Left lung (tissue), 14 donors: Measurements from ENCODE around the gene LETM1. TPM values are rescaled to one million over a fixed set of nuclear protein-coding genes. Genes with fewer than 3 reads are reported as not detected.

Experiments used
- ATAC-seq: fragments of 200-7000 bp; cut with Tn5 transposase; one replicate; pipeline ENCODE4 v1.9.1; 2020; ENCODE audit warnings: moderate library complexity
- DNase-seq, 4 donors: peaks; one replicate each; pipeline ENCODE4 v3.0.0-alpha.2; 2013 to 2020
- H3K27ac ChIP-seq, 2 donors: fragments of 200-600 bp; sonication (generic) in 1 of 2; one replicate each; pipeline versions ENCODE4 v1.5.0 to v1.8.0; 2020 to 2021
- H3K27me3 ChIP-seq, 2 donors: fragments of 200-600 bp; sonication (generic) in 1 of 2; one replicate each; pipeline versions ENCODE4 v1.5.0 to v1.8.0; 2020 to 2021
- H3K36me3 ChIP-seq, 2 donors: fragments of 200-600 bp; sonication (generic) in 1 of 2; one replicate each; pipeline versions ENCODE4 v1.5.0 to v1.8.0; 2020 to 2021
- H3K4me1 ChIP-seq, 2 donors: fragments of 200-600 bp; one replicate each; pipeline ENCODE4 v1.8.0; 2021
- H3K4me3 ChIP-seq, 2 donors: fragments of 200-600 bp; sonication (generic) in 1 of 2; one replicate each; pipeline versions ENCODE4 v1.5.0 to v1.8.0; 2020 to 2021; ENCODE audit warnings: mild to moderate bottlenecking in 1 of 2
- H3K9me3 ChIP-seq, 2 donors: fragments of 200-600 bp; sonication (generic) in 1 of 2; one replicate each; pipeline versions ENCODE4 v1.5.0 to v1.8.0; 2020 to 2021
- CTCF ChIP-seq, 2 donors: fragments of 200-600 bp; sonication (generic) in 1 of 2; IDR thresholded peaks; one replicate each; pipeline versions ENCODE4 v1.5.0 to v1.8.0; 2021; ENCODE audit warnings: antibody characterized with exemption in 2 of 2
- intact Hi-C, 2 donors: fragments of 100-400 bp; cut with DNase I; formaldehyde crosslinking; loops; one replicate each; pipeline versions ENCODE4 v1.11.2 to v1.14.2; 2022
- long read RNA-seq, 12 donors: library from polyadenylated mRNA in 2 of 12; unstranded in 2 of 12; transcript quantifications; one replicate each; pipeline ENCODE4 v2.0.0 and lab custom pipeline, GENCODE V29; 2019 to 2026
- polyA plus RNA-seq, 6 donors: library from polyadenylated mRNA; unstranded; fragments of 120-200 nt; gene quantifications; one replicate each; pipeline ENCODE4 v1.2.1, GENCODE V29; 2013; ENCODE audit not compliant: insufficient read length in 6 of 6
- total RNA-seq, 2 donors: library from RNA; stranded (reverse); fragmentation: NEBNext Ultra II Directional; extraction: Animal tissue kit (Norgen Biotek cat#: 25700); gene quantifications; one replicate each; pipeline ENCODE4 v1.2.1, GENCODE V29; 2021
- donor health status: DM: no; HTN: yes; CAD: no.
- donor health status: DM: no; HTN: no; CAD: no.

The LETM1 gene
- total RNA-seq (10 to 100 TPM; 40.8 to 52.3 TPM), polyA plus RNA-seq (10 to 100 TPM; 17.9 to 27.9 (median 20.4) TPM)
- long read RNA-seq, donor 1, full-length matches to known transcripts = 3 of 26 reads
- long read RNA-seq, donor 1, partial matches to known transcripts = 23 of 26 reads
- long read RNA-seq, donor 1, other reads (novel, unspliced or antisense) = 0 of 26 reads
- long read RNA-seq, donor 2, full-length matches to known transcripts = 4 of 4 reads
- long read RNA-seq, donor 2, partial matches to known transcripts = 0 of 4 reads
- long read RNA-seq, donor 2, other reads (novel, unspliced or antisense) = 0 of 4 reads
- long read RNA-seq, donor 3, full-length matches to known transcripts = 1 of 1 reads
- long read RNA-seq, donor 3, partial matches to known transcripts = 0 of 1 reads
- long read RNA-seq, donor 3, other reads (novel, unspliced or antisense) = 0 of 1 reads
- long read RNA-seq, donor 4, full-length matches to known transcripts = 5 of 8 reads
- long read RNA-seq, donor 4, partial matches to known transcripts = 2 of 8 reads
- long read RNA-seq, donor 4, other reads (novel, unspliced or antisense) = 1 of 8 reads
- long read RNA-seq, donor 5, full-length matches to known transcripts = 5 of 5 reads
- long read RNA-seq, donor 5, partial matches to known transcripts = 0 of 5 reads
- long read RNA-seq, donor 5, other reads (novel, unspliced or antisense) = 0 of 5 reads
- long read RNA-seq, donor 6, full-length matches to known transcripts = 1 of 1 reads
- long read RNA-seq, donor 6, partial matches to known transcripts = 0 of 1 reads
- long read RNA-seq, donor 6, other reads (novel, unspliced or antisense) = 0 of 1 reads
- long read RNA-seq, donor 7, full-length matches to known transcripts = 3 of 3 reads
- long read RNA-seq, donor 7, partial matches to known transcripts = 0 of 3 reads
- long read RNA-seq, donor 7, other reads (novel, unspliced or antisense) = 0 of 3 reads
- long read RNA-seq, donor 8, full-length matches to known transcripts = 2 of 2 reads
- long read RNA-seq, donor 8, partial matches to known transcripts = 0 of 2 reads
- long read RNA-seq, donor 8, other reads (novel, unspliced or antisense) = 0 of 2 reads
- long read RNA-seq, donor 9 = 0 reads
- long read RNA-seq, donor 10, full-length matches to known transcripts = 7 of 11 reads
- long read RNA-seq, donor 10, partial matches to known transcripts = 2 of 11 reads
- long read RNA-seq, donor 10, other reads (novel, unspliced or antisense) = 2 of 11 reads
- long read RNA-seq, donor 11, full-length matches to known transcripts = 2 of 2 reads
- long read RNA-seq, donor 11, partial matches to known transcripts = 0 of 2 reads
- long read RNA-seq, donor 11, other reads (novel, unspliced or antisense) = 0 of 2 reads
- long read RNA-seq, donor 12, full-length matches to known transcripts = 3 of 3 reads
- long read RNA-seq, donor 12, partial matches to known transcripts = 0 of 3 reads
- long read RNA-seq, donor 12, other reads (novel, unspliced or antisense) = 0 of 3 reads

- no peaks in the 10 kb centered on the region for H3K27me3 ChIP-seq
- peak; percentile 89 to 98 (median 96) for DNase-seq
- no peaks in the 10 kb centered on the region for H3K9me3 ChIP-seq
- TF ChIP-seq CTCF (IDR thresholded peaks at IDR 0.05) = peak in 1 of 2 donors; percentile 9
- peak within 1 kb of the TSS; percentile 76 to 87 for H3K4me3 ChIP-seq
- H3K27ac ChIP-seq = peak within 1 kb of the TSS; percentile 75 to 77
- peak; percentile 96 for ATAC-seq
- no peaks in the 10 kb centered on the region for H3K36me3 ChIP-seq
- intact Hi-C loops = no loop called here
- H3K4me1 ChIP-seq = peaks cover 11 to 38% of the 10 kb centered on the region in 2 donors
These were observed at the start of gene LETM1 for GRCh38 chr4:1856071-1856942. TSS of gene LETM1 (minus strand) at chr4:1856156. CDS start at chr4:1855950, 206 bp downstream.

DNA sequence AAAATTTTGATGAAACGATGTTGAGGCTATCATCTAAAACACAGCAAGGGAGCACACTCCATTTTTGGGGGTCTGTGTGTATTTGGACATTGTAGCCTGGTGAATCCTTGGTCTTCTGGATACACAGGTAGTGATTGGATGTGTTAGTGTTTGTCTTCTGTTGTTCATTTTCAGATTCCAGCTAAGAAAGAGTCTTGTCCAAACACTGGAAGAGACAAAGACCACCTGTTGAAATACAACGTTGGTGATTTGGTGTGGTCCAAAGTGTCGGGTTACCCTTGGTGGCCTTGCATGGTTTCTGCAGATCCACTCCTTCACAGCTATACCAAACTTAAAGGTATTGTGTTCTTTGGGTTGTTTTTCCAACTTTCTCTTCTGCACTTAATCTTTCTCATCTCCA is 48.1 kb upstream of the LETM1 start:
- H3K27ac ChIP-seq = no peak overlapping the region
- intact Hi-C loops = no loop called here
- no peak for ATAC-seq
- TF ChIP-seq CTCF (IDR thresholded peaks at IDR 0.05) = no peak
- no peak overlapping the region for H3K4me3 ChIP-seq
- H3K4me1 ChIP-seq = no peaks in the 10 kb centered on the region
- H3K9me3 ChIP-seq = no peaks in the 10 kb centered on the region
- H3K27me3 ChIP-seq = no peaks in the 10 kb centered on the region
- H3K36me3 ChIP-seq = peaks cover 0 to 59% of the 10 kb centered on the region in 2 donors
- DNase-seq = no peak

DNA sequence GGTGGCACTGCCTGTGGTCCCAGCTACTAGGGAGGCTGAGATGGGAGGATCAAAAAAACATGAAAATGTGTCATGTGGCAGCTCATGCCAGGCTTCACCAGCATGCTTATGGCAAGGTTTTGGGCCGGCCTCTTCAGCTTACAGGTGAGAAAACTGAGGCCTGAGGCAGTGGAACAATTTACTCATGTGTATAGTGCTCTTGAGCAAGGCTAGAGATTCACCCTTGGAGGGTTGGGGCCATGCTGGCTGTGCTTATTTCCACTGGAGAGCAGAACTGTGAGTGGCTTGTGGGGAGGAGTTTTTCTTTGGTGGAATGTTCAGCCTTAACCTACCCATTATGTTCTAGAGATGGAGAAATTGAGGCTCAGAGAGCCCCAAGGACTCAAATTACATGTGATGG is 47.1 kb upstream of the LETM1 start:
- DNase-seq (no peak), ATAC-seq (no peak)
- Histone ChIP-seq H3K36me3 (peaks cover 0 to 59% of the 10 kb centered on the region in 2 donors), H3K9me3 (no peaks in the 10 kb centered on the region), H3K4me3 (no peak overlapping the region), H3K4me1 (no peaks in the 10 kb centered on the region), H3K27ac (no peak overlapping the region), H3K27me3 (no peaks in the 10 kb centered on the region)
- intact Hi-C loops = no loop called here
- TF ChIP-seq CTCF (IDR thresholded peaks at IDR 0.05) = no peak

DNA sequence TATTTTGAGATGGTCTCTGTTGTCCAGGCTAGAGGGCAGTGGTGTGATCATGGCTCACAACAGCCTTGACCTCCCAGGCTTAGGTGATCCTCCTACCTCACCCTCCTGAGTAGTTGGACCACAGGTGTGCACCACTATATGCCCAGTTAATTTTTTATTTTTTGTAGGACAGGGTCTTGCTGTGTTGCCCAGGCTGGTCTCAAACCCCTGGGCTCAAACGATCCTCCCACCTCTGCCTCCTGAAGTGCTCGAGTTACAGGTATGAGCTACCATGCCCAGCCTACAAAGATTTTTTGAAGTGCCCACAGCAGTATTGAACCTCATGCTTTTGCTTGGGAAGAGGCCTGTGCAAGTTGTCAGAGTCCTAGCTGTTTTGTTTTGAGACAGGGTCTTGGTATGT is 46.3 kb upstream of the LETM1 start:
- TF ChIP-seq CTCF (IDR thresholded peaks at IDR 0.05) = no peak
- DNase-seq (no peak), ATAC-seq (no peak)
- H3K4me3 ChIP-seq = no peak overlapping the region
- peaks cover 0 to 59% of the 10 kb centered on the region in 2 donors for H3K36me3 ChIP-seq
- no peaks in the 10 kb centered on the region for H3K9me3 ChIP-seq
- no peaks in the 10 kb centered on the region for H3K27me3 ChIP-seq
- no peak overlapping the region for H3K27ac ChIP-seq
- no peaks in the 10 kb centered on the region for H3K4me1 ChIP-seq
- intact Hi-C loops = no loop called here
